Measurements from ENCODE around the gene TMEM212. TPM values are rescaled to one million over a fixed set of nuclear protein-coding genes. Genes with fewer than 3 reads are reported as not detected.

The TMEM212 gene
- total and polyA plus RNA-seq, 9 of the 15 experiments (the other 6 are each of a cell fraction or from before 2014, with no cell fraction given), result not detected

DNA sequence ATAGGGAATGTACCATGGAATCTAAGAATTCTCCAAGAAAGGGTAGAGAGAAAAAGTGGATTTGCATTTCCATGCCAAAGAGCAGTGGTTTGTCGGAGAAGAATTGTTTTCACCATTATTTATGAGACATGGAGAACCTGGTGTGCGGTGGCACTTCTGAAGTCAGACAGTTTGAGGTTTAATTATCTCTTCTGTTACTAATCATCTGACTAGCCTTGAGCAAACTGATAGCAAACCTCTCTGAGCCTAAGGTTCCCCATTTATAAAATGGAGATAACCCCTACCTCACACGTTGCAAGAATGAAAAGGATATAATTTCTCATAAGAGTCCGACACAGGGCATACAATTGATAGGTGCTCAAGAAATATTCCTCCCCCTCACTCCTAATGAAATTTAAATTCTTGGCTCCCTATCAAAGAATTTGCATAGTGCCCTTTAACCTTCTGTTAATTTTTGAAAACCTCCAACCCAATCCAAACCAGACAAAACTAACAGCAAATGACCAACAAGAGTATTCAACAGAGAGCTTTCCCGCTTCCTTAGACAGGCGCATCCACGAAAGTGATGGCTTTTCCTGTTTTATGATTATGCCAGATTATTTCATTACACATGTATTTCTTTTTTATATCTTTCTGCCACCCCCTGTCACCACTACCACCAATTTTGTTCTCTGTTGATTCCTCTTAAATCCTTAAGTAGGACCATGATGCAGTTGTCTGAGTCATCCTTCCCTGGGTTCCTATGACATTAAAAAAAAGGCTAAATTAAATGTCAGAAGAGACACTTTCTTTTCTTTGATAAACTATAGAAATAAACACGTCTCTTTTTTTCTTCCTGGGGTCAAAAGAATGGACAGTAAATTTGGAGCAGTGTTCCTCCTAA, 28.5 kb downstream of the TMEM212 start (continued):
- TF ChIP-seq, protein P1, sequence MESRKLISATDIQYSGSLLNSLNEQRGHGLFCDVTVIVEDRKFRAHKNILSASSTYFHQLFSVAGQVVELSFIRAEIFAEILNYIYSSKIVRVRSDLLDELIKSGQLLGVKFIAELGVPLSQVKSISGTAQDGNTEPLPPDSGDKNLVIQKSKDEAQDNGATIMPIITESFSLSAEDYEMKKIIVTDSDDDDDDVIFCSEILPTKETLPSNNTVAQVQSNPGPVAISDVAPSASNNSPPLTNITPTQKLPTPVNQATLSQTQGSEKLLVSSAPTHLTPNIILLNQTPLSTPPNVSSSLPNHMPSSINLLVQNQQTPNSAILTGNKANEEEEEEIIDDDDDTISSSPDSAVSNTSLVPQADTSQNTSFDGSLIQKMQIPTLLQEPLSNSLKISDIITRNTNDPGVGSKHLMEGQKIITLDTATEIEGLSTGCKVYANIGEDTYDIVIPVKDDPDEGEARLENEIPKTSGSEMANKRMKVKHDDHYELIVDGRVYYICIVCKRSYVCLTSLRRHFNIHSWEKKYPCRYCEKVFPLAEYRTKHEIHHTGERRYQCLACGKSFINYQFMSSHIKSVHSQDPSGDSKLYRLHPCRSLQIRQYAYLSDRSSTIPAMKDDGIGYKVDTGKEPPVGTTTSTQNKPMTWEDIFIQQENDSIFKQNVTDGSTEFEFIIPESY (CRISPR knock-in tag; IDR thresholded peaks at IDR 0.05), result peak; percentile 89
- TF ChIP-seq MAZ (CRISPR knock-in tag; conservative IDR thresholded peaks at IDR 0.05 in 1 of 2, IDR thresholded peaks at IDR 0.05 in 1 of 2), result no peak
- no peak for TF ChIP-seq HDGF (IDR thresholded peaks at IDR 0.05)
- TF ChIP-seq ILF3 (IDR thresholded peaks at IDR 0.05; ENCODE audit: borderline replicate concordance), result no peak
- peak; percentile 63; the same call in 1 of the 2 replicates for TF ChIP-seq SMAD4 (CRISPR knock-in tag; conservative IDR thresholded peaks at IDR 0.05)
- TF ChIP-seq TAF9B (IDR thresholded peaks at IDR 0.05; ENCODE audit: partially characterized antibody), result no peak
- TF ChIP-seq, protein P2, sequence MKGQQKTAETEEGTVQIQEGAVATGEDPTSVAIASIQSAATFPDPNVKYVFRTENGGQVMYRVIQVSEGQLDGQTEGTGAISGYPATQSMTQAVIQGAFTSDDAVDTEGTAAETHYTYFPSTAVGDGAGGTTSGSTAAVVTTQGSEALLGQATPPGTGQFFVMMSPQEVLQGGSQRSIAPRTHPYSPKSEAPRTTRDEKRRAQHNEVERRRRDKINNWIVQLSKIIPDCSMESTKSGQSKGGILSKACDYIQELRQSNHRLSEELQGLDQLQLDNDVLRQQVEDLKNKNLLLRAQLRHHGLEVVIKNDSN (CRISPR knock-in tag; IDR thresholded peaks at IDR 0.05), result no peak
- no peak for TF ChIP-seq RBM39 (optimal IDR thresholded peaks at IDR 0.05; ENCODE audit: low read depth, low read length)
- no peak for TF ChIP-seq BRCA1 (IDR thresholded peaks at IDR 0.05)
- TF ChIP-seq BRCA1 (CRISPR knock-in tag; IDR thresholded peaks at IDR 0.05), result no peak
- TF ChIP-seq DACH1 (IDR thresholded peaks at IDR 0.05; ENCODE audit: partially characterized antibody), result peak; percentile 26
- no peak for TF ChIP-seq TCF15 (CRISPR knock-in tag; IDR thresholded peaks at IDR 0.05)
- no peak for TF ChIP-seq PHF8 (IDR thresholded peaks at IDR 0.05; ENCODE audit: borderline replicate concordance, low read length)
- peak; percentile 47 for TF ChIP-seq ZNF395 (CRISPR knock-in tag; IDR thresholded peaks at IDR 0.05)
- no peak for TF ChIP-seq GATAD2A (IDR thresholded peaks at IDR 0.05)
- no peak for TF ChIP-seq CEBPB (tag; IDR thresholded peaks at IDR 0.05)
- no peak for TF ChIP-seq XRCC3 (IDR thresholded peaks at IDR 0.05)
- TF ChIP-seq MTA2 (IDR thresholded peaks at IDR 0.05; ENCODE audit: low read depth), result 0 out of 2 replicates have a peak, but pooled peaks have one; percentile 24
- TF ChIP-seq TFAM (CRISPR knock-in tag; conservative IDR thresholded peaks at IDR 0.05), result no peak
- TF ChIP-seq, protein P3, sequence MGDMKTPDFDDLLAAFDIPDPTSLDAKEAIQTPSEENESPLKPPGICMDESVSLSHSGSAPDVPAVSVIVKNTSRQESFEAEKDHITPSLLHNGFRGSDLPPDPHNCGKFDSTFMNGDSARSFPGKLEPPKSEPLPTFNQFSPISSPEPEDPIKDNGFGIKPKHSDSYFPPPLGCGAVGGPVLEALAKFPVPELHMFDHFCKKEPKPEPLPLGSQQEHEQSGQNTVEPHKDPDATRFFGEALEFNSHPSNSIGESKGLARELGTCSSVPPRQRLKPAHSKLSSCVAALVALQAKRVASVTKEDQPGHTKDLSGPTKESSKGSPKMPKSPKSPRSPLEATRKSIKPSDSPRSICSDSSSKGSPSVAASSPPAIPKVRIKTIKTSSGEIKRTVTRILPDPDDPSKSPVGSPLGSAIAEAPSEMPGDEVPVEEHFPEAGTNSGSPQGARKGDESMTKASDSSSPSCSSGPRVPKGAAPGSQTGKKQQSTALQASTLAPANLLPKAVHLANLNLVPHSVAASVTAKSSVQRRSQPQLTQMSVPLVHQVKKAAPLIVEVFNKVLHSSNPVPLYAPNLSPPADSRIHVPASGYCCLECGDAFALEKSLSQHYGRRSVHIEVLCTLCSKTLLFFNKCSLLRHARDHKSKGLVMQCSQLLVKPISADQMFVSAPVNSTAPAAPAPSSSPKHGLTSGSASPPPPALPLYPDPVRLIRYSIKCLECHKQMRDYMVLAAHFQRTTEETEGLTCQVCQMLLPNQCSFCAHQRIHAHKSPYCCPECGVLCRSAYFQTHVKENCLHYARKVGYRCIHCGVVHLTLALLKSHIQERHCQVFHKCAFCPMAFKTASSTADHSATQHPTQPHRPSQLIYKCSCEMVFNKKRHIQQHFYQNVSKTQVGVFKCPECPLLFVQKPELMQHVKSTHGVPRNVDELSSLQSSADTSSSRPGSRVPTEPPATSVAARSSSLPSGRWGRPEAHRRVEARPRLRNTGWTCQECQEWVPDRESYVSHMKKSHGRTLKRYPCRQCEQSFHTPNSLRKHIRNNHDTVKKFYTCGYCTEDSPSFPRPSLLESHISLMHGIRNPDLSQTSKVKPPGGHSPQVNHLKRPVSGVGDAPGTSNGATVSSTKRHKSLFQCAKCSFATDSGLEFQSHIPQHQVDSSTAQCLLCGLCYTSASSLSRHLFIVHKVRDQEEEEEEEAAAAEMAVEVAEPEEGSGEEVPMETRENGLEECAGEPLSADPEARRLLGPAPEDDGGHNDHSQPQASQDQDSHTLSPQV (IDR thresholded peaks at IDR 0.05), result no peak
